H1 (cell line): ENCODE results near the gene C2CD4C. TPM values are rescaled to one million over a fixed set of nuclear protein-coding genes. Genes with fewer than 3 reads are reported as not detected.
"Not testable (repeated sequence)": the region's sequence is repeated elsewhere in the genome, so short reads cannot be mapped to it uniquely, and the experiment has no call there.

Experiments
- CTCF ChIA-PET: fragments of 300-600 bp; sonication (Branson Sonifier 250); formaldehyde crosslinking; loops from one replicate; lab custom pipeline; 2021; ENCODE audit not compliant: partially characterized antibody; lab: Charles Lee
- POLR2A ChIA-PET: fragments of 300-600 bp; sonication (Branson Sonifier 250); formaldehyde crosslinking; loops from one replicate; lab custom pipeline; 2021; ENCODE audit warnings: inconsistent platforms; ENCODE audit not compliant: partially characterized antibody; lab: Charles Lee
- DNase-seq, 2 experiments: peaks; one replicate each; pipeline versions ENCODE4 v3.0.0 to v3.0.0-alpha.2; 2010 to 2022; ENCODE audit warnings: low spot score in 2 of 2, low read depth in 1 of 2, mixed read lengths in 1 of 2
- FAIRE-seq: peaks from 2 replicates; lab custom pipeline; 2011; peaks lifted over from hg19 to GRCh38; lab: Jason Lieb, UNC
- H2AFZ ChIP-seq: 2 replicates; pipeline ENCODE4 v1.8.1; 2012; ENCODE audit warnings: low read length, inconsistent platforms
- H2AK5ac ChIP-seq: 2 replicates; pipeline ENCODE4 v1.6.1; 2013; ENCODE audit warnings: low read depth, low read length
- H2BK120ac ChIP-seq: replicated peaks from 2 replicates; pipeline ENCODE3; 2013; ENCODE audit warnings: low read depth, low read length, inconsistent platforms
- H2BK12ac ChIP-seq: 2 replicates; pipeline ENCODE4 v1.6.1; 2013; ENCODE audit warnings: low read depth, low read length
- H2BK15ac ChIP-seq: 2 replicates; pipeline ENCODE4 v1.6.1; 2013; ENCODE audit warnings: low read length
- H2BK20ac ChIP-seq: 2 replicates; pipeline ENCODE4 v1.6.1; 2013; ENCODE audit warnings: low read length
- H2BK5ac ChIP-seq: 2 replicates; pipeline ENCODE4 v1.6.1; 2013; ENCODE audit warnings: low read depth, low read length
- H3K14ac ChIP-seq: 2 replicates; pipeline ENCODE4 v1.6.1; 2013; ENCODE audit warnings: inconsistent platforms; ENCODE audit not compliant: insufficient read length
- H3K18ac ChIP-seq: 2 replicates; pipeline ENCODE4 v1.6.1; 2013; ENCODE audit warnings: low read length; ENCODE audit errors: extremely low read depth
- H3K23ac ChIP-seq: 2 replicates; pipeline ENCODE4 v1.6.1; 2013; ENCODE audit warnings: inconsistent platforms; ENCODE audit not compliant: insufficient read length
- H3K23me2 ChIP-seq: 2 replicates; pipeline ENCODE4 v1.6.1; 2013; ENCODE audit warnings: low read depth, low read length
- H3K27ac ChIP-seq: 2 replicates; pipeline ENCODE4 v1.6.1; 2011; ENCODE audit warnings: low read depth, low read length, inconsistent platforms
- H3K27me3 ChIP-seq, 4 experiments: replicated peaks in 1 of 4; 1 replicate in 1 of 4; 2 replicates in 3 of 4; pipeline versions ENCODE4 v1.6.1 to v1.8.1; 2011 to 2013; ENCODE audit warnings: low read length in 3 of 4, mild to moderate bottlenecking in 3 of 4, inconsistent platforms in 2 of 4, mixed read lengths in 2 of 4, moderate library complexity in 1 of 4; ENCODE audit not compliant: control insufficient read depth in 3 of 4, insufficient read depth in 3 of 4; ENCODE audit errors: extremely low read depth in 1 of 4
- H3K36me3 ChIP-seq, 4 experiments: 2 replicates each; pipeline versions ENCODE4 v1.6.1 to v1.8.1; 2011 to 2013; ENCODE audit warnings: mild to moderate bottlenecking in 4 of 4, low read length in 3 of 4, moderate library complexity in 2 of 4, control low read depth in 1 of 4, inconsistent platforms in 1 of 4; ENCODE audit not compliant: insufficient read depth in 4 of 4, control insufficient read depth in 2 of 4
- H3K4ac ChIP-seq: replicated peaks from 2 replicates; pipeline ENCODE3; 2013; ENCODE audit warnings: low read length, low read depth, mixed read lengths, inconsistent platforms; ENCODE audit not compliant: insufficient read length
- H3K4me1 ChIP-seq, 4 experiments: replicated peaks in 1 of 4; 1 replicate in 1 of 4; 2 replicates in 3 of 4; pipeline versions ENCODE4 v1.6.1 to v1.8.1; 2011 to 2013; ENCODE audit warnings: low read length in 3 of 4, inconsistent platforms in 2 of 4, mixed read lengths in 1 of 4; ENCODE audit not compliant: insufficient read depth in 4 of 4, control insufficient read depth in 3 of 4
- H3K4me2 ChIP-seq, 2 experiments: 2 replicates each; pipeline versions ENCODE4 v1.6.1 to v1.8.1; 2011 to 2013; ENCODE audit warnings: low read depth in 2 of 2, low read length in 2 of 2, control low read depth in 1 of 2, inconsistent platforms in 1 of 2, mild to moderate bottlenecking in 1 of 2; ENCODE audit not compliant: insufficient read depth in 1 of 2
- H3K4me3 ChIP-seq, 4 experiments: fragments of 200-600, 300-600 bp in 1 of 4; sonication (generic), shearing (Covaris generic), sonication (Bioruptor Twin) in 1 of 4; 2 replicates each; pipeline versions ENCODE4 v1.5.1 to v1.8.1; 2011 to 2016; ENCODE audit warnings: low read length in 4 of 4, low read depth in 3 of 4, control low read depth in 2 of 4, inconsistent platforms in 2 of 4, mild to moderate bottlenecking in 2 of 4, mixed read lengths in 1 of 4, moderate library complexity in 1 of 4; ENCODE audit not compliant: insufficient read depth in 2 of 4; ENCODE audit errors: extremely low read depth in 1 of 4
- H3K56ac ChIP-seq: replicated peaks from 2 replicates; pipeline ENCODE3; 2013; ENCODE audit warnings: low read depth, mild to moderate bottlenecking, mixed read lengths, low read length, inconsistent platforms; ENCODE audit not compliant: insufficient read length
- H3K79me1 ChIP-seq: 2 replicates; pipeline ENCODE4 v1.6.1; 2013; ENCODE audit warnings: low read depth, low read length, control low read depth
- H3K79me2 ChIP-seq, 2 experiments: 2 replicates each; pipeline versions ENCODE4 v1.6.1 to v1.8.1; 2012 to 2013; ENCODE audit warnings: low read length in 2 of 2, mild to moderate bottlenecking in 2 of 2, inconsistent platforms in 1 of 2; ENCODE audit not compliant: insufficient read depth in 2 of 2, control insufficient read depth in 1 of 2
- H3K9ac ChIP-seq, 4 experiments: replicated peaks in 1 of 4; 1 replicate in 1 of 4; 2 replicates in 3 of 4; pipeline versions ENCODE4 v1.6.1 to v1.8.1; 2011 to 2013; ENCODE audit warnings: low read depth in 3 of 4, low read length in 3 of 4, control low read depth in 2 of 4, mild to moderate bottlenecking in 2 of 4, moderate library complexity in 2 of 4, inconsistent platforms in 1 of 4; ENCODE audit errors: extremely low read depth in 1 of 4
- H3K9me3 ChIP-seq, 2 experiments: 2 replicates each; pipeline versions ENCODE4 v1.6.1 to v1.8.1; 2012 to 2013; ENCODE audit warnings: mild to moderate bottlenecking in 2 of 2, moderate library complexity in 2 of 2, control low read depth in 1 of 2, inconsistent platforms in 1 of 2, low read depth in 1 of 2, low read length in 1 of 2, mixed read lengths in 1 of 2; ENCODE audit not compliant: insufficient read depth in 2 of 2
- H4K20me1 ChIP-seq, 2 experiments: replicated peaks in 1 of 2; 2 replicates each; pipeline versions ENCODE3 to v1.8.1; 2011 to 2013; ENCODE audit warnings: inconsistent platforms in 2 of 2, low read length in 2 of 2, mild to moderate bottlenecking in 1 of 2; ENCODE audit not compliant: insufficient read depth in 2 of 2, control insufficient read depth in 1 of 2
- H4K5ac ChIP-seq: 2 replicates; pipeline ENCODE4 v1.6.1; 2013; ENCODE audit warnings: low read length, low read depth, mixed read lengths, inconsistent platforms; ENCODE audit not compliant: insufficient read length
- H4K8ac ChIP-seq: 2 replicates; pipeline ENCODE4 v1.8.0; 2013; ENCODE audit warnings: mild to moderate bottlenecking, moderate library complexity, low read length, inconsistent platforms; ENCODE audit not compliant: insufficient read depth; ENCODE audit errors: extremely low read depth
- H4K91ac ChIP-seq: replicated peaks from 2 replicates; pipeline ENCODE3; 2013; ENCODE audit warnings: low read length, mixed read lengths, inconsistent platforms; ENCODE audit not compliant: insufficient read length
- WGBS, 2 experiments: shearing (Covaris generic) in 1 of 2; methylation state at CpG; one replicate each; pipeline versions ENCODE4 v1.1.6 to v1.1.7; 2013 to 2015; ENCODE audit warnings: low lambda C conversion rate in 2 of 2, mixed read lengths in 2 of 2, inconsistent platforms in 1 of 2, low coverage in 1 of 2, missing lambda C conversion rate in 1 of 2; ENCODE audit not compliant: insufficient replicate concordance in 2 of 2, insufficient coverage in 1 of 2, insufficient read length in 1 of 2; ENCODE audit errors: extremely low coverage in 1 of 2, missing lambda C conversion rate in 1 of 2; 5-methylcytosine and 5-hydroxymethylcytosine counted together
- polyA plus RNA-seq, 7 experiments: library from polyadenylated mRNA; depleted of rRNA in 3 of 7; stranded (reverse) in 5 of 7; unstranded in 2 of 7; fragments of >200 nt in 5 of 7; fragments of 200-250 nt in 2 of 7; gene quantifications; 1 replicate in 5 of 7; 2 replicates in 1 of 7; 4 replicates in 1 of 7; pipeline versions ENCODE4 v1.2.1 to v1.2.3, GENCODE V29; 2011 to 2013; ENCODE audit warnings: missing spikeins in 2 of 7, mixed read lengths in 2 of 7
- total RNA-seq: library from RNA; stranded (reverse); fragmentation: NEBNext Ultra II Directional; extraction: Animal tissue kit (Norgen Biotek cat#: 25700); gene quantifications from 2 replicates; pipeline ENCODE4 v1.2.1, GENCODE V29; 2021

Gene C2CD4C
- total and polyA plus RNA-seq, 2 of the 8 experiments (the other 6 are each of a cell fraction or from before 2014, with no cell fraction given) = 3.8 to 6.3 TPM

GRCh38 chr19:411121-411722 is 2.3 kb upstream of the C2CD4C start:
- H3K23ac ChIP-seq, H3K36me3 ChIP-seq, H4K91ac ChIP-seq, H3K14ac ChIP-seq, H3K18ac ChIP-seq, H3K9ac ChIP-seq, H3K4me2 ChIP-seq, H3K23me2 ChIP-seq, H3K27ac ChIP-seq, H4K8ac ChIP-seq, H3K79me2 ChIP-seq, H3K9me3 ChIP-seq, H3K4me3 ChIP-seq, H3K79me1 ChIP-seq, H2AK5ac ChIP-seq, H2BK5ac ChIP-seq, H2AFZ ChIP-seq, H2BK120ac ChIP-seq, H4K20me1 ChIP-seq, H2BK20ac ChIP-seq, H4K5ac ChIP-seq, H3K56ac ChIP-seq, DNase-seq, FAIRE-seq: not testable (repeated sequence)
- Histone ChIP-seq H2BK12ac (peak overlapping the region; percentile 75; the same call in 1 of the 2 replicates), H3K4me1 (peaks cover 0 to 17% (median 9%) of the 10 kb centered on the region in 4 experiments; a peak in 5 of 7 replicates), H3K4ac (peak overlapping the region; percentile 47), H2BK15ac (peak overlapping the region; percentile 13; the same call in 1 of the 2 replicates), H3K27me3 (peaks cover 0 to 14% (median 12%) of the 10 kb centered on the region in 4 experiments; a peak in 6 of 7 replicates)
- CTCF ChIA-PET = interaction anchor here (1.0 to 1.2 kb wide), 3 partner anchors 9 to 27 kb away, joined by 3 to 5 read pairs (median 3); no protein-coding TSS in a partner anchor
- POLR2A ChIA-PET = interaction anchor here (0.9 kb wide), 1 partner anchor 16 kb away, joined by 3 read pairs; no protein-coding TSS in a partner anchor
- 82% methylated on average over 21 of the region's 22 CpGs; no CpG with 5 or more reads in 1 of the 2 experiments for WGBS, 2 experiments
